ENCODE measurements around the gene RASL10A.

- TF ChIP-seq CTCF (conservative IDR thresholded peaks at IDR 0.05; ENCODE audit: low read length) = no peak
- TF ChIP-seq EZH2phosphoT487 (IDR thresholded peaks at IDR 0.05; ENCODE audit: borderline replicate concordance) = no peak
Measured at GRCh38 chr22:29288837-29289236, 26.7 kb downstream of the RASL10A start.
